Lower leg skin (tissue), 4 donors: ENCODE results near the gene PACRGL. TPM values are rescaled to one million over a fixed set of nuclear protein-coding genes. Genes with fewer than 3 reads are reported as not detected.

Source experiments
- DNase-seq, 2 donors: peaks; one replicate each; pipeline ENCODE4 v3.0.0-alpha.2; 2019; ENCODE audit warnings: low spot score in 2 of 2
- H3K4me3 ChIP-seq: fragments of 200-600 bp; sonication (generic); 2 replicates; pipeline ENCODE4 v1.5.1; 2017; ENCODE audit warnings: mild to moderate bottlenecking, low read depth; ENCODE audit not compliant: poor library complexity, severe bottlenecking
- POLR2A ChIP-seq, 2 donors: fragments of 450-650 bp; IDR thresholded peaks; one replicate each; pipeline ENCODE4 v1.6.1; 2016 to 2017; ENCODE audit warnings: antibody characterized with exemption in 2 of 2, mild to moderate bottlenecking in 1 of 2, moderate library complexity in 1 of 2
- WGBS, 2 donors: methylation state at CpG; one replicate each; pipeline ENCODE4 v1.1.5; 2018; 5-methylcytosine and 5-hydroxymethylcytosine counted together
- intact Hi-C: fragments of 100-400 bp; cut with DNase I; formaldehyde crosslinking; loops from one replicate; pipeline ENCODE4 v1.15.0; 2023; ENCODE audit warnings: low total_unique reads
- total RNA-seq, 4 donors: library from RNA; depleted of rRNA; stranded (reverse); fragments of >200 nt; gene quantifications; one replicate each; pipeline ENCODE4 v1.1.0, GENCODE V29; 2016
- TF ChIP-seq, protein P1 (sequence below), 3 donors: fragments of 450-650 bp; IDR thresholded peaks; one replicate each; pipeline ENCODE4 v1.5.1; 2016; ENCODE audit warnings: antibody characterized with exemption in 3 of 3, mild to moderate bottlenecking in 3 of 3, moderate library complexity in 2 of 3

The PACRGL gene
- total RNA-seq, 4 donors from 2014 or later = 15.6 to 27.7 (median 23.3) TPM

DNA sequence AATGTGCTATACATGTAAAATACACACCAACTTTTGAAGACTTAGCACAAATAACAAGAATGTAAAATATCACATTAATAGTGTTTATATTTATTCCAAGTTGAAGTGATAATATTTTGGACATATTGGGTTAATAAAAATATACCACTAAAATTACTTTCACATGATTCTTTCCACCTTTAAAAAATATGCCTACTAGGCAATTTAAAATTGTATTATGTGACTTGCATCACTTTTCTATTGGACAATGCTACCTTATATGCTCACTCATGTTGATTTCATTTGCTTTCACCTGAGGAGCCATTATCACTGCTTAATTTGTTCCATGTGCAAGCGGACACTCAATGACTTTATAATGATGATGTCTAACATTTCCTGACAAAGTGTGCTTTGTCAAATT lies 3.4 kb upstream of the PACRGL start:
- 91 to 92% methylated on average over 1 of the region's 1 CpG for WGBS, 2 donors

DNA sequence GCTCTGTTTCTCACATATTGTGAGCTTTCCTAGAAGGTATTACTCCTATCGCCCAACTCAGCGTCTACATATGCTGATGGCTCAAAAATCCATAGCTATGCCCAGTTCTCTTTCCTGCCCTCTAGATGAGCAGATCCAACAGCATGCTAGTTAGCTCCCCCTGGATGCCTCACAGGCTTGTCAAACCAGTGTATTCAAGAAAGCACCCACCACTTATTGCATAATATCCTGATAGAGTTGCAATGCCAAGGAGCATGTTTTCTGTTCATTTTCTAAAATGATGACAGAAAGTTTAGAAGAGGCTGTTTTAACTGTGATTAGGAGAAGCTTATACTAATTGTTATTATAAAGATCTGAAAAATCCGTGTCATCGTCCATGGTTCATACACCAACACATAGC lies 1.9 kb upstream of the PACRGL start:
- intact Hi-C loops = no loop called here
- no peak overlapping the region for H3K4me3 ChIP-seq
- no peak for DNase-seq
- 88% methylated on average over 4 of the region's 4 CpGs for WGBS, 2 donors
- TF ChIP-seq POLR2A (IDR thresholded peaks at IDR 0.05) = no peak
- TF ChIP-seq, protein P1, sequence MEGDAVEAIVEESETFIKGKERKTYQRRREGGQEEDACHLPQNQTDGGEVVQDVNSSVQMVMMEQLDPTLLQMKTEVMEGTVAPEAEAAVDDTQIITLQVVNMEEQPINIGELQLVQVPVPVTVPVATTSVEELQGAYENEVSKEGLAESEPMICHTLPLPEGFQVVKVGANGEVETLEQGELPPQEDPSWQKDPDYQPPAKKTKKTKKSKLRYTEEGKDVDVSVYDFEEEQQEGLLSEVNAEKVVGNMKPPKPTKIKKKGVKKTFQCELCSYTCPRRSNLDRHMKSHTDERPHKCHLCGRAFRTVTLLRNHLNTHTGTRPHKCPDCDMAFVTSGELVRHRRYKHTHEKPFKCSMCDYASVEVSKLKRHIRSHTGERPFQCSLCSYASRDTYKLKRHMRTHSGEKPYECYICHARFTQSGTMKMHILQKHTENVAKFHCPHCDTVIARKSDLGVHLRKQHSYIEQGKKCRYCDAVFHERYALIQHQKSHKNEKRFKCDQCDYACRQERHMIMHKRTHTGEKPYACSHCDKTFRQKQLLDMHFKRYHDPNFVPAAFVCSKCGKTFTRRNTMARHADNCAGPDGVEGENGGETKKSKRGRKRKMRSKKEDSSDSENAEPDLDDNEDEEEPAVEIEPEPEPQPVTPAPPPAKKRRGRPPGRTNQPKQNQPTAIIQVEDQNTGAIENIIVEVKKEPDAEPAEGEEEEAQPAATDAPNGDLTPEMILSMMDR (IDR thresholded peaks at IDR 0.05) = no peak

More for the DNA sequence above, 3.4 kb upstream of the PACRGL start:
- TF ChIP-seq, protein P1 (IDR thresholded peaks at IDR 0.05) = no peak
- no peak for TF ChIP-seq POLR2A (IDR thresholded peaks at IDR 0.05)
- DNase-seq = no peak
- H3K4me3 ChIP-seq = no peak overlapping the region
- intact Hi-C loops = no loop called here

DNA sequence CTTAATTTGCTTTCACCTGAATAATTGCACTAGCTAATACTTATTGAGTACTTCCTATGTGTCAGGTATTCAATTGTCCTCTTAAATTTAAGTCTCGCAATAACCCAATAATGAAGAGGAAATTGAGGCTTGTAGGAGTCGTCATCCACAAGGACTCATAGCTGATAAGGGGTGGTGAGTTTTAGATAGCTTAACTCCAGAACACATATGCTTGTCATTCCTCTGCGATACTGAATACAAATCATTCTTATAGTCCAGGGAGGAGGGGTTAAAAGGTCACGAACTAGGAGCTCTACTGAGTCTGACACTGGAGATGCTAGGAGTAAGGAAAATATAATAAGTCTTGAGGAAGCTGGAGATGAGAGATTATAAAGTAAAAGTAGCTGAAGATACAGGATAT lies 1.4 kb upstream of the PACRGL start:
- DNase-seq = no peak
- intact Hi-C loops = no loop called here
- 63 to 64% methylated on average over 4 of the region's 4 CpGs for WGBS, 2 donors
- TF ChIP-seq, protein P1 (IDR thresholded peaks at IDR 0.05) = no peak
- TF ChIP-seq POLR2A (IDR thresholded peaks at IDR 0.05) = no peak
- no peak overlapping the region for H3K4me3 ChIP-seq

DNA sequence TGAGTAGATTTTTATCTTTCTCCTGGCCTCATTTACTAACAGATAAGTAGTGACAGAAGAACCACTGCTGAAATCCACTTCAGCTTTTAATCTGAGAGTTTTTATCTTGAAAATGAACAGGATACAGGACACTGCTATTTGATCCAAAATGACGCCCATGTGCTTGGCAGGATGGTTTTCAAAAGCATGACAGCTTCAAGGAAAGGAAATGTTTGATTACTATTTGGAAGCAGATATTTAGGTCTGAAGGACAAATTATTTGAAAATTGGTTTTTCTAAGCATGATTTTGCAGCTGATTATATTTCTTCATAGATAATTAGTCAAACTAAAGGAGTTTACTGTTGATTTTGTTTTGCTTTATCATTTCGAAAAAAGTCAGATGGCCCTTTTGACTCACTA lies 11.1 kb downstream of the PACRGL start:
- 94 to 98% methylated on average over 2 of the region's 2 CpGs for WGBS, 2 donors
- H3K4me3 ChIP-seq = no peak overlapping the region
- intact Hi-C loops = no loop called here
- TF ChIP-seq, protein P1 (IDR thresholded peaks at IDR 0.05) = no peak
- TF ChIP-seq POLR2A (IDR thresholded peaks at IDR 0.05) = no peak
- DNase-seq = no peak

DNA sequence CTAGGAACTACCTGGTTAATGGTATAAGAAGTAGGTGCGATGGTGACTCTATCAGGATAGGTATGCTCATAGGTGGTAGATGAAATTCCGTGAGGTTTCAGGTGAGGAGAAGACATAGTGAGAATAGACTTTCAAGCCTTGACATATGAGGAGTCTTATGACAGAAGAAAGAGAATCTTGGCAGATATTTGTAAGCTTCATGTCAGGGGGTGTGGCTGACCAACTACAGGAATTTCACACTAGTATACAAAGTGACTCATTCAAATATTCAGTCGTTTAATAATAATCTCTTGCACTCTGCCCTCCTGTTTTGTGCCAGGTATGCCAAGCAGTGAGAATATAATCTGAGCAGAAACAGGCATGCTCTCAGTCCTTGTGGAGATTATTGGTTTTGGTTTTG lies 22.8 kb downstream of the PACRGL start:
- H3K4me3 ChIP-seq = no peak overlapping the region
- no peak for DNase-seq
- intact Hi-C loops = no loop called here
- 46 to 81% methylated on average over 3 of the region's 3 CpGs for whole genome bisulfite sequencing, 2 donors
- TF ChIP-seq, protein P1 (IDR thresholded peaks at IDR 0.05) = no peak
- TF ChIP-seq POLR2A (IDR thresholded peaks at IDR 0.05) = no peak

DNA sequence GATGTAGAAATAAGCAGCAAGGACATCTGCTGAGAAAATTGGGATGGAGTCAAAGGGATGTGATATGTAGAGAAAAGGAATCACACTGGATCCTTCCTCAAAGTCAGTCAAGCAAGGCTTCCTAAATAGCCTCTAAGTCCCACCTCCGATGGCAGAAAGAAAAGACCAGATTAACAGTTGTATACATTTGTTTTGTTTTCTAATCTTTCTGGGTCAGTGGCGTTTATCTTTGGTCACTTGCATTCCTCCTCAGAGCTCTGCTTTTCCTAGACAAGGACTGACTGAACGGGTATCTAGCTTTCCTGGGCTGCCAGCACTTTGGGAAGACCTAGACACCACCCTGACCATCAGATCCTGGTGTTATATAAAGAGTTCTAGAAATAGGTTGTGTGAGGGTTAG lies 23.2 kb downstream of the PACRGL start:
- intact Hi-C loops = no loop called here
- H3K4me3 ChIP-seq = no peak overlapping the region
- 94 to 95% methylated on average over 3 of the region's 3 CpGs for WGBS, 2 donors
- no peak for DNase-seq
- TF ChIP-seq POLR2A (IDR thresholded peaks at IDR 0.05) = no peak
- TF ChIP-seq, protein P1 (IDR thresholded peaks at IDR 0.05) = no peak
